ENCODE measurements around the gene PTN.

The PTN gene

GRCh38 chr7:137343281-137343841, at the start of gene PTN:
PTN (minus strand) TSS chr7:137343733; CDS start chr7:137254973, 88,760 bp downstream.
- FAIRE-seq (no peak), DNase-seq (ENCODE audit: low spot score) (peak; percentile 58)

DNA sequence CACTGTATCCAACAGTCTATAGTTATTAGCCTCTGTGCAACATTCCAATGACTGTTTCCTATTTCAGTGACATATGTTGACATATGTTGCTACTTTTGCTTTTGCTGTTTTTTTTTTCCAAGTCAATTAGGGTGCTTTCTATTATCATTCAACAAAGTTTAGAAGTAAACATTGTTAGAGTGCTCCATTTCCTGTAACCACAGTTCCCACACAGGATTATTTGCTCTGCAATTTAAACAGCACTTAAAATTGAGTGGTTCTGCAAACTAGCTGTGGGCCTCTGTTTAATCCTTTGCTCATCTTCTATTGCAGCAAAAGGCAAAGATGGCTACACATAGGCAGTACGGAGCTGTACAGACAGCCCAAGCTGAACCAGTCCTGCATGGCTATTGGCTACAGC, 46.5 kb upstream of the PTN start:
- DNase-seq (ENCODE audit: low spot score) (no peak), FAIRE-seq (no peak)

GRCh38 chr7:137388916-137389315, 45.4 kb upstream of the PTN start:
- FAIRE-seq (no peak), DNase-seq (ENCODE audit: low spot score) (no peak)

- DNase-seq (ENCODE audit: low spot score) (no peak), FAIRE-seq (no peak)
These were observed 43.4 kb upstream of the PTN start for GRCh38 chr7:137386966-137387365.

GRCh38 chr7:137381045-137381444, 37.5 kb upstream of the PTN start:
- FAIRE-seq: no peak
- DNase-seq (ENCODE audit: low spot score): no peak

DNA sequence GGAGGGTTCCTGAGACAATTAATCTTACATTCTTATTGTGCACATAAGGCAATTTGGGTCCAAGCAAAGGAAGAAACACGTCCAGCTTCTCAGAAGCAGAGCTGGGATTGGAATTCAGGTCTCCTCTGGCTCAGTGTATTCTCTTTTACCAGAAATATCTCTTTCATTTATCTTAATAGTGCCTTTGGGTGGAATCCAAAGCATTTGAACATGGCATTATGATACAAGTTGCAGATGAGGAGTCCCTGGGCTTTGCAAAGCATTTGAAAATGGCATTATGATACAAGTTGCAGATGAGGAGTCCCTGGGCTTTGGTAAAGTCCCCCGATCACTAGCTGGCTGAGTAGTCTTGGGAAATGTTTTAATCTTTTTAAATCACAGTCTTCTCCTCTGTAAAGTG, 30.0 kb upstream of the PTN start:
- DNase-seq (ENCODE audit: low spot score) (no peak), FAIRE-seq (no peak)

DNA sequence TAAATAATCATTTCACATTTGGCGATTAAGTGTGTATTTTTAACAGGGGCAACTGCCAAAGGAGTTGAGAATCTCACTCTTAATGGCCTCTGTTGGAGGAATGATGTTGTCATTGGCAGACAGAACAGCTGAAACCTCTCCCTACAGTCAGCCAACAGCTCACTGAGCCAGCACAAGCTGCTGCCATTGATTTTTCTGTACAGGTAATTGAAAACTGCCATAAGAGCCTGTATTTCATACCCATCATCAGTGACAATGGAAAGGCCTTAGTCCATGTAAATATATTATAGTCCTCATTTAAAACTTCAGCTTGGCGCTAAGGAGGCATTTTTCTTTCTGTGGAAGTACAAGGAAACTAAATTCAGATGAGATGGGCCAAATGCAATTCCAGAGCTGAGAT, 28.1 kb upstream of the PTN start:
- FAIRE-seq (no peak), DNase-seq (ENCODE audit: low spot score) (no peak)

DNA sequence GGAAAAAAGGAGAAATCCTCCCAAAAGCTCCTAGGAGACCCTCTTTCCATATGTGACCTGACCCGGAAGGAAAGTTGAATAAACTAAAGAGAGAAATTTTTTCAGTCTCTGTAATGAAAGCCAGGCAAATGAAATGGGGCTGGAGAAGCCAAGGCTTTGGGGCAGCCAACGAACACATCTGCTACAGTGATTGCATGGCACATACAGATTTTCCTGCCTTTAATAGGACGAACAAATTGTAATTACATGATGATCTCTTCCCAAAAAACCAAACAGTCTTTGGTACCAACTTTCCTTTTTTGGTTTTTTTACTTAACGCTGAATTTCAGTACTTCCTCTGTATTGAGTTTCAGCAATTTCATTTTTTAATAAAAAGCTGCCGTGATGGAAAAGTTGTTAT, 23.5 kb upstream of the PTN start:
- FAIRE-seq (no peak), DNase-seq (ENCODE audit: low spot score) (no peak)

GRCh38 chr7:137363683-137364082, 20.1 kb upstream of the PTN start:
- FAIRE-seq: no peak
- no peak for DNase-seq (ENCODE audit: low spot score)

DNA sequence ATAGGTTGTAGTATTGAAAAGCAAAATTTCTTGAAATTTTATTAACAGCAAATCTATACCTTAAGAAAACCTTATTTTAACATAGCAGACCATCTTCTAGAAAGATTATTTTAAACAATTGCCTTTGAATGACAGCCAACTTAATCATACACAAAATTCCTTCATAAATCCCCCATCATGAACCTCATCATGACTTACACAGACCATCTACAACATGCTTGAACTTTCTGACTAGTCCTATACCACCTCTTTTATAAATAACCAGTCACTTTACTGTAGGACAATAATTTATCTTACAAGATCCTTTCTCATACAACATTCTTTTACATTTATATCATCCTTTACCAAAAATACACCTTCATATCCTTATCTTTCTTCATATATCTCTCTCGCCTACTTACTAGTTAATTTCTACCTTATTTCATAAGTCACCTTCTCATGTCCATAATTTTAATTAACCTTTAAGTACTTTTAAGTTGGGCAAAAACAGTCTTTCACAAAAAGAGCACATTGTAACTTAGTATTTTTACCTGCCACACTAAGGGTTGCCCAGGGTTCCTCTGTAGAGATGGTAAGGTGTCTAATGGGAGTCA, 16.6 kb upstream of the PTN start:
- FAIRE-seq (no peak), DNase-seq (ENCODE audit: low spot score) (no peak)

- DNase-seq (ENCODE audit: low spot score) (no peak), FAIRE-seq (no peak)
These were observed 11.4 kb upstream of the PTN start for GRCh38 chr7:137354961-137355360.

- DNase-seq (ENCODE audit: low spot score) (peak; percentile 25), FAIRE-seq (no peak)
These were observed 10.9 kb upstream of the PTN start for GRCh38 chr7:137354396-137354795.

DNA sequence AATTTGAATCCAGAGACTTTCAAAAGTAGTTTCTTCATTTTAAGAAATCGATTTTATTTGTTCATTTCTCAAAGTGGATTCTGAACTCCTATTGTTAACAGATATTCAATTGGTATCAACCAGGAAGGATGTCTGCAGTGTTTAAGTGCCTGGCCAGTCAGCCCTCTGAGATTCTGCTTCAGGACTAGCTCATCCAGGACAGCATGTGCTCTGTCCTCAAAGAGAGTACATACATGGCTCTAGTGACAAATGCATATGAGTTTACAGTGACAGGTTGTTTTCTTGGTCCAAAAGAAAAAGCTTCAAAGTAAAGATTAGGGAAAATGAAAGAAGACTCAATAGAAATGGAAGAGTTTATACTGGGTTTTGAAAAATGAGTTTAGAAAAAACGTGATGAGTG, 8.4 kb upstream of the PTN start:
- FAIRE-seq: no peak
- DNase-seq (ENCODE audit: low spot score): no peak

DNA sequence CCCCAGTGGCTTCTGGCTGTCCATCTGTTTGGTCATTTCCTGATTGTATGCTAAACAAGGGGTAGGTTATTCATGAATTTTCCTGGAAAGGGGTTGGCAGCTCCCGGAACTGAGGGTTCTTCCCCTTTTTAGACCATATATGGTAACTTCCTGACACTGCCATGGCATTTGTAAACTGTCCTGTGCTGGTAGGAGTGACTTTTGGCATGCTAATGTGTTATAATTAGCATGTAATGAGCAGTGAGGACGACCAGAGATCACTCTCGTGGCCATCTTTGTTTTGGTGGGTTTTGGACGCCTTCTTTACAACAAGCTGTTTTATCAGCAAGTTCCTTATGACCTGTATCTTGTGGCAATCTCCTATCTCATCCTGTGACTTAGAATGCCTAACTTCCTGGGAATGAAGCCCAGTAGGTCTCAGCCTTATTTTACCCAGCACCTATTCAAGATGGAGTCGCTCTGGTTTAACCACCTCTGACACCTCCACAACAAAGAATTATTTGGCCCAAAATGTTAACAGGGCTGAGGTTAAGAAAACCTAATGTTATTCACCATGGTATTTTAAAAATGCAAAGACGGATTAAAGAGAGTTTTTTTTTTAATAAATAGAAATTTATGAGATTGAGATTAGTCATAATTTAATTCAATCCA, 2.4 kb upstream of the PTN start:
- FAIRE-seq (no peak), DNase-seq (ENCODE audit: low spot score) (no peak)

GRCh38 chr7:137342828-137343261, 688 bp downstream of the PTN start:
- no peak for FAIRE-seq

GRCh38 chr7:137342265-137342664, 1.3 kb downstream of the PTN start:
- DNase-seq (ENCODE audit: low spot score): no peak
- FAIRE-seq: no peak

More at GRCh38 chr7:137342828-137343261, 688 bp downstream of the PTN start:
- no peak for DNase-seq (ENCODE audit: low spot score)

DNA sequence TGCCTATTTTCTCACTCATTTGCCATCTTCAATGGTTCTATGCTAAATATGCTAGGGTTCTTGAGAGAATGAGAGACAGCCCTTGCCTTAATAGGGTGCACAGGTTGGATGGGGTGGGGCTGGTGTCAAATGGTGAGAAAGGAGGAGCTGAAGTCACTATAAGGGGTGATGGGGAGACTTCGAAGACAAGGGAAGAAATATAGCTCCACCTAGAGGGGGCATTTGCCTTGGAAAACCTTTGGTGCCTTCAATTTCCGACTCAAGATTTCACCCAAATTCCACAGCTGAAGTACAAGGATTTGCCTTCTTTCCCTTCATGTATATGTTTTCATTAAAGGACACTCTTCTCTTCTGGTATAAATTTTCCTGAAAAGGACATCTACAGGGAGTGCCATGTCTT, 5.6 kb downstream of the PTN start:
- DNase-seq (ENCODE audit: low spot score) (no peak), FAIRE-seq (no peak)

DNA sequence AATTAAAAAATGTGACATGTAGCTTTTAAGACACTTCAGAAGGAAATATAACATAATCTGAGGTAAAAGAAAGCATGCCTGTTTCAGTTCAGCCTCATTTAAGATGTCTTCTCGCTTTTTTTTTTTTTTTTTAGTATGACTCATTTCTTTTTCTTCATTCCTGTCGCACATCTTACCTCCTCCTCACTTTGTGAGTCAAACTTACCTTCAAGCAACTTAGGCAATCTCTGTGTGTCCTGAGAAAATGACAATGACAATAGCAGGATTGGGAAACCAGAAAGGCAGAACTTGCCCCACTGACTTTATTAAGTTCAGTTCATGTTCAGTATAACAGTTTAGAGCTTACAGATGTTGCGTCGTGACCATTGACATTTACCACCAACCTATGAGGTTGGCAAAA, 7.7 kb downstream of the PTN start:
- no peak for DNase-seq (ENCODE audit: low spot score)
- no peak for FAIRE-seq

- DNase-seq (ENCODE audit: low spot score): no peak
- FAIRE-seq: no peak
These were observed 12.2 kb downstream of the PTN start for GRCh38 chr7:137331378-137331777.

DNA sequence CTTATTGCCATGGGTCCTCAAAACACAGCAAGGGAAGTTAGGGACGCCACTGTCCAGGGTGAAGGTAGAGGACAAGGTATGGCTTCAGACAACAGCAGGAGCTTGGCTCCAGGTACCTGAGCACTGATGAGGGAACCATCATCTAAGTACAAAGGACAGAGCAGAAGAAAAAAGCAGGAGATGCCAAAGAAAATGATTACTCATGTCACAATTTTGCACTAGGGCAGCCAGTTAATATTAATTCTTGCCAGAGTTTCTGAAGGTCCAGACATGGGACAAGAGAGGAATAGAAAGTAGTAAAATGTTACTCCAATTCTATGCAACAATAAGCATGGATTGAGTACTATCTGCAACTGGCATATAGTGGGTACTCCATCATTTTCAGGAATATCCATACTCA, 14.1 kb downstream of the PTN start:
- FAIRE-seq: no peak
- DNase-seq (ENCODE audit: low spot score): no peak

- FAIRE-seq (no peak), DNase-seq (ENCODE audit: low spot score) (no peak)
These were observed 15.0 kb downstream of the PTN start for GRCh38 chr7:137328373-137329120.

DNA sequence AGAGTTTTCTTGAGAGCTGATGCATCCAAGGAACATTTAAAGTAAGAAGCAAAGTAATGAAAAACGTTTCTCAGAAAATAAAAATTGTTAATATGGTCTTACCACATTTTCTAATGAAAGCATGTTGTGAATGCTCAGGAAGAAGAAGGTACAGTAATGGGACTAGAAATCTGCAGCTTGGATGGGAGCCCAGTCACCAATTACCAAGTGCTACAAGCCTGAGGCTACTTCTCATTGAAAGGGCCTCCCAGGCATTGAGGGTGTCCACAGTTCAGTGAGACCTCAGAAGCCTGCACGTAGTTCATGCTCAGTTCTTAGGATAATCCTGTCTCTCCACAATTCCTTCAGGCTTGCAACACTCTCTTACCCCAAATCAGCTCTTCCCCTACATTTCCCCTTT, 17.6 kb downstream of the PTN start:
- DNase-seq (ENCODE audit: low spot score) (no peak), FAIRE-seq (no peak)
